OCI-LY3 (cell line): ENCODE results near the gene RYK.

Experiments
- EZH2phosphoT487 ChIP-seq: fragments of 200-600 bp; shearing (Covaris generic); IDR thresholded peaks from 2 replicates; pipeline ENCODE4 v1.6.1; 2018; ENCODE audit warnings: antibody characterized with exemption, mixed run types, low read depth
- TF ChIP-seq, protein P1 (sequence below): fragments of 200-600, 300-600 bp; sonication (generic); IDR thresholded peaks from 2 replicates; pipeline ENCODE4 v1.5.1; 2014; ENCODE audit warnings: antibody characterized with exemption, low read length, low read depth

DNA sequence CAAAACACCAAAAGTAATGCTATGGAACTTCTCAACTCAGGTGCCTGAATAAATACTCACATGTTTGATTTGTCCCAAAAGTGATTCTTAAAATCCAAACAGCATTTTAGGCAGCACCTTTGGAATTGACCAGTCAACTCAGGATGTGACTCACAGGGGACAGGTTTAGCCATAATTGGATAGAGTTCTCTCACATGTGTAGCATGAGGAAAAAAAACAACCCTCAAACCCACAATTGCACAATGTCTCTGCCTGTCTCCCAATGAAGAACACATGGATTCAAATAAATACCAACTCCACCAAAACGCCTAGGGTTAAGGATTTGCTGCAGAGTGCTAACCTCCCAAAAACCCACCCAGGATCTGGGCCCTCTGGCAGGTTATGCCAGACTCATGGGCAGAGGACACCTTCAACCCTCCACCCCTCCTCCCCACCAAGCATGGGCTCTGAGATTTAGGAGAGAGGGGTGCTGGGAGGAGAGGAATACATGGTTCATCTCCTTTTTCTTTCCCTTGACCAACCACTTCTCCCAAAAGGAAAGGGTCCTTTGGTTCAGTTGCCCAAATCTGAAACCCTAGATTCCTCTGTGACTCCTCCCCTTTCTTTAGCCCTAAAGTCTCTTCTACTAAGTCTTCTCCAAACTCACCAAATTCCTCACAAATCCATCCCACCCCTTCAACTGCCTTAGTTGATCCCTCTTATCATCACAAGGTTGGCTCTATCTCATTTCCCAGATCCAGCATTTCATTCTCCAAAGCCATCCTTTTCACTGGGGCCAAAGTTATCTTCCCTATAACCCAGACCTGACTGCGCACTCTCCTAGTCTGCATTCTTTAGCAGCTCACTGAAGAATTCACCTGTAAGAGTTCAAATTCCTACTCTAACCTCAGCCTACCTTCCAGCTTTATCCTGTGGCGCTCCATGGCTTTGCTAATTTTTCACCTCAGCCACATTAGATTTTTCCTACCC lies 7.7 kb downstream of the RYK start:
- TF ChIP-seq EZH2phosphoT487 = no peak
- TF ChIP-seq, protein P1, sequence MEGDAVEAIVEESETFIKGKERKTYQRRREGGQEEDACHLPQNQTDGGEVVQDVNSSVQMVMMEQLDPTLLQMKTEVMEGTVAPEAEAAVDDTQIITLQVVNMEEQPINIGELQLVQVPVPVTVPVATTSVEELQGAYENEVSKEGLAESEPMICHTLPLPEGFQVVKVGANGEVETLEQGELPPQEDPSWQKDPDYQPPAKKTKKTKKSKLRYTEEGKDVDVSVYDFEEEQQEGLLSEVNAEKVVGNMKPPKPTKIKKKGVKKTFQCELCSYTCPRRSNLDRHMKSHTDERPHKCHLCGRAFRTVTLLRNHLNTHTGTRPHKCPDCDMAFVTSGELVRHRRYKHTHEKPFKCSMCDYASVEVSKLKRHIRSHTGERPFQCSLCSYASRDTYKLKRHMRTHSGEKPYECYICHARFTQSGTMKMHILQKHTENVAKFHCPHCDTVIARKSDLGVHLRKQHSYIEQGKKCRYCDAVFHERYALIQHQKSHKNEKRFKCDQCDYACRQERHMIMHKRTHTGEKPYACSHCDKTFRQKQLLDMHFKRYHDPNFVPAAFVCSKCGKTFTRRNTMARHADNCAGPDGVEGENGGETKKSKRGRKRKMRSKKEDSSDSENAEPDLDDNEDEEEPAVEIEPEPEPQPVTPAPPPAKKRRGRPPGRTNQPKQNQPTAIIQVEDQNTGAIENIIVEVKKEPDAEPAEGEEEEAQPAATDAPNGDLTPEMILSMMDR = no peak
